ENCODE results near the gene DENND1A.

Gene DENND1A

DNA sequence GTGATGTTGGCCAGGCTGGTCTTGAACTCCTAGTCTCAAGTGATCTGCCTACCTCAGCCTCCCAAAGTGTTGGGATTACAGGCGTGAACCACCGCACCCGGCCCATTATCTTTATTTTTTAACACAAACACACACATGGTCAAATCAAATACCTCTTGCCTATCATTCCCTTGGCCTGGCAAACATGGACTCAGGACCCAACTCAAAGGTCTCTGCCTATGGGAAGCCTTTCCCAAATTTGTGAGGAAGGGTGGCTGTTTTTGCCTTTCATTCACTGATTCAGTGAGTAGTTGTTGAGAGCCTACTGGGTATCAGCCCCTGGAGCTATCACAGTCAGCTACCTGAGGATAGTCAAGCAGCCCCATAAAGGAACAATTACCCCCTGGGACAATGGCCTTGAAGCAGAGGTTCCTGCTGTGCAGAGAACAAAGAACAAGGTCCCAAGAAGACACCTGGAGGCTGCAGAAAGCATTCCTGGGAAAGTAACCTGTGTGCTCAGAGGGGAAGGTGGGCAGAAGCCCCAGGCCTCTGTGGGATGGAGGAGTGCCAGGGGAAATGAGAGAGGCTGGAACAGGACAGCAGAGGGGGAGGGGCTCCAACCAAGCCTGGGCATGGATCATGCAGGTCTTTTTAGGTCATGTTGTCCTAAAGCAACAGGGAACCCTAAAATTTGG, 447.5 kb downstream of the DENND1A start:
- Histone ChIP-seq H3K9me2 (replicated peaks; ENCODE audit: low read depth, low read length) (no peaks in the 10 kb centered on the region), H3K9ac (ENCODE audit: low read depth, low read length, poor library complexity, severe bottlenecking) (no peak overlapping the region), H3F3A (ENCODE audit: low read depth) (no peaks in the 10 kb centered on the region), H3K9me3 (ENCODE audit: insufficient read depth, low read depth, low read length) (no peaks in the 10 kb centered on the region), H3K36me3 (ENCODE audit: insufficient read depth, low read length) (no peaks in the 10 kb centered on the region), H3K4me1 (ENCODE audit: insufficient read depth, low read length, poor library complexity, severe bottlenecking) (no peaks in the 10 kb centered on the region), H3K27me3 (ENCODE audit: insufficient read depth, low read length, poor library complexity, severe bottlenecking) (no peaks in the 10 kb centered on the region), H3K4me3 (ENCODE audit: low read length, poor library complexity, severe bottlenecking) (no peak overlapping the region), H3K79me2 (ENCODE audit: insufficient read depth, low read length) (no peaks in the 10 kb centered on the region), H2AFZ (ENCODE audit: low read length) (no peak overlapping the region), H3K4me2 (ENCODE audit: low read depth, low read length, poor library complexity, severe bottlenecking) (no peak overlapping the region), H4K20me1 (ENCODE audit: insufficient read depth, low read length, poor library complexity, severe bottlenecking) (no peaks in the 10 kb centered on the region)
- TF ChIP-seq, protein P1, sequence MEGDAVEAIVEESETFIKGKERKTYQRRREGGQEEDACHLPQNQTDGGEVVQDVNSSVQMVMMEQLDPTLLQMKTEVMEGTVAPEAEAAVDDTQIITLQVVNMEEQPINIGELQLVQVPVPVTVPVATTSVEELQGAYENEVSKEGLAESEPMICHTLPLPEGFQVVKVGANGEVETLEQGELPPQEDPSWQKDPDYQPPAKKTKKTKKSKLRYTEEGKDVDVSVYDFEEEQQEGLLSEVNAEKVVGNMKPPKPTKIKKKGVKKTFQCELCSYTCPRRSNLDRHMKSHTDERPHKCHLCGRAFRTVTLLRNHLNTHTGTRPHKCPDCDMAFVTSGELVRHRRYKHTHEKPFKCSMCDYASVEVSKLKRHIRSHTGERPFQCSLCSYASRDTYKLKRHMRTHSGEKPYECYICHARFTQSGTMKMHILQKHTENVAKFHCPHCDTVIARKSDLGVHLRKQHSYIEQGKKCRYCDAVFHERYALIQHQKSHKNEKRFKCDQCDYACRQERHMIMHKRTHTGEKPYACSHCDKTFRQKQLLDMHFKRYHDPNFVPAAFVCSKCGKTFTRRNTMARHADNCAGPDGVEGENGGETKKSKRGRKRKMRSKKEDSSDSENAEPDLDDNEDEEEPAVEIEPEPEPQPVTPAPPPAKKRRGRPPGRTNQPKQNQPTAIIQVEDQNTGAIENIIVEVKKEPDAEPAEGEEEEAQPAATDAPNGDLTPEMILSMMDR (conservative IDR thresholded peaks at IDR 0.05; ENCODE audit: low read length), result no peak
- TF ChIP-seq EZH2phosphoT487 (IDR thresholded peaks at IDR 0.05; ENCODE audit: borderline replicate concordance), result no peak

GRCh38 chr9:123481209-123481865, 448.6 kb downstream of the DENND1A start:
- H3K79me2 ChIP-seq (ENCODE audit: insufficient read depth, low read length), result no peaks in the 10 kb centered on the region
- no peak overlapping the region for H2AFZ ChIP-seq (ENCODE audit: low read length)
- no peak overlapping the region for H3K4me2 ChIP-seq (ENCODE audit: low read depth, low read length, poor library complexity, severe bottlenecking)
- no peaks in the 10 kb centered on the region for H4K20me1 ChIP-seq (ENCODE audit: insufficient read depth, low read length, poor library complexity, severe bottlenecking)
- H3K9me2 ChIP-seq (replicated peaks; ENCODE audit: low read depth, low read length), result no peaks in the 10 kb centered on the region
- TF ChIP-seq EZH2phosphoT487 (IDR thresholded peaks at IDR 0.05; ENCODE audit: borderline replicate concordance), result no peak
- TF ChIP-seq, protein P1 (conservative IDR thresholded peaks at IDR 0.05; ENCODE audit: low read length), result no peak
- no peaks in the 10 kb centered on the region for H3F3A ChIP-seq (ENCODE audit: low read depth)
- no peaks in the 10 kb centered on the region for H3K9me3 ChIP-seq (ENCODE audit: insufficient read depth, low read depth, low read length)
- no peak overlapping the region for H3K4me3 ChIP-seq (ENCODE audit: low read length, poor library complexity, severe bottlenecking)
- H3K27me3 ChIP-seq (ENCODE audit: insufficient read depth, low read length, poor library complexity, severe bottlenecking), result no peaks in the 10 kb centered on the region
- H3K36me3 ChIP-seq (ENCODE audit: insufficient read depth, low read length), result no peaks in the 10 kb centered on the region
- no peak overlapping the region for H3K9ac ChIP-seq (ENCODE audit: low read depth, low read length, poor library complexity, severe bottlenecking)
- H3K4me1 ChIP-seq (ENCODE audit: insufficient read depth, low read length, poor library complexity, severe bottlenecking), result no peaks in the 10 kb centered on the region

DNA sequence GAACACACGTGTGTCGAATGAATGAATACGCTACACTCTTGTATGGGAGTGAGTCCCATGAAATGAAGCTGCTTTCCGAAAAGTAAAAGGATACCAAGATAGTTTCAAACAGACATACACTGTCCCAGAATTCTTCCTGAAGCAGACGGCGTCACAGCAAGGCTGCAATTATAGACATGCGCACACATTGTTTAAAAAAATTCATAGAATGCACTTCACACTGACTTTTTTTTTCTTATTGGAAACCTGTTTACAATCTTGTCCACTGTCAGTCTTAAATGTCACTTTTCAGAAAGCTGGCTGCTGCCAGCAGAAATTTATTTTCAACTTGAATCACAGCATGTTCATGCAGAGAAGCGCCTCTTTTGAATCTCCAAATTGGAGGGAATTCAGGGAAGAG, 449.1 kb downstream of the DENND1A start:
- no peaks in the 10 kb centered on the region for H3K9me3 ChIP-seq (ENCODE audit: insufficient read depth, low read depth, low read length)
- no peak overlapping the region for H3K4me2 ChIP-seq (ENCODE audit: low read depth, low read length, poor library complexity, severe bottlenecking)
- H2AFZ ChIP-seq (ENCODE audit: low read length), result no peak overlapping the region
- no peaks in the 10 kb centered on the region for H4K20me1 ChIP-seq (ENCODE audit: insufficient read depth, low read length, poor library complexity, severe bottlenecking)
- H3K4me1 ChIP-seq (ENCODE audit: insufficient read depth, low read length, poor library complexity, severe bottlenecking), result no peaks in the 10 kb centered on the region
- no peak overlapping the region for H3K4me3 ChIP-seq (ENCODE audit: low read length, poor library complexity, severe bottlenecking)
- TF ChIP-seq, protein P1 (conservative IDR thresholded peaks at IDR 0.05; ENCODE audit: low read length), result no peak
- no peak for TF ChIP-seq EZH2phosphoT487 (IDR thresholded peaks at IDR 0.05; ENCODE audit: borderline replicate concordance)
- no peaks in the 10 kb centered on the region for H3K27me3 ChIP-seq (ENCODE audit: insufficient read depth, low read length, poor library complexity, severe bottlenecking)
- H3K9me2 ChIP-seq (replicated peaks; ENCODE audit: low read depth, low read length), result no peaks in the 10 kb centered on the region
- no peaks in the 10 kb centered on the region for H3F3A ChIP-seq (ENCODE audit: low read depth)
- H3K79me2 ChIP-seq (ENCODE audit: insufficient read depth, low read length), result no peaks in the 10 kb centered on the region
- no peaks in the 10 kb centered on the region for H3K36me3 ChIP-seq (ENCODE audit: insufficient read depth, low read length)
- H3K9ac ChIP-seq (ENCODE audit: low read depth, low read length, poor library complexity, severe bottlenecking), result no peak overlapping the region
